HG03342 (cell line): ENCODE measurements around the gene MAGOHB.
"Not testable (repeated sequence)": the region's sequence is repeated elsewhere in the genome, so short reads cannot be mapped to it uniquely, and the experiment has no call there.

ENCODE experiments used
- ATAC-seq: cut with Tn5 transposase; IDR thresholded peaks from one replicate; pipeline ENCODE4 v1.9.1; 2021; ENCODE audit warnings: mild to moderate bottlenecking, moderate library complexity; ENCODE audit not compliant: unreplicated experiment

The MAGOHB gene

GRCh38 chr12:10612984-10613348 is 443 bp downstream of the MAGOHB start:
- ATAC-seq, result peak; percentile 4

DNA sequence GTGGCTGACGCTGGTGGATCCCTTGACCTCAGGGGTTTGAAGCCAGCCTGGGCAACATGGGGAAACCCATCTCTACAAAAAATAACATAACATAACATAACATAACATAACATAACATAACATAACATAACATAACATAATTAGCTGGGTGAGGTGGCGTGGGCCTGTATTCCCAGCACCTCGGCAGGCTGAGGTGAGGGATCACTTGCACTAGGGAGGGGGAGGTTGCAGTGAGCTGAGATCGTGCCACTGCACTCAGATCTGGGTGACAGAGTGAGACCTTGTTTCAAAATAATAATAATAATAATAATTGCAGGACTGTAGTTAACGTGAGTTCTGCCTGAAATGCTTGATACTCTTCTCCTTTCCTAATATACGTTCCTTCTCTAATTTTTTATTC is 1.3 kb downstream of the MAGOHB start:
- ATAC-seq, result no peak

- not testable (repeated sequence) for ATAC-seq
Observed at GRCh38 chr12:10611258-10611657, 2.2 kb downstream of the MAGOHB start.

DNA sequence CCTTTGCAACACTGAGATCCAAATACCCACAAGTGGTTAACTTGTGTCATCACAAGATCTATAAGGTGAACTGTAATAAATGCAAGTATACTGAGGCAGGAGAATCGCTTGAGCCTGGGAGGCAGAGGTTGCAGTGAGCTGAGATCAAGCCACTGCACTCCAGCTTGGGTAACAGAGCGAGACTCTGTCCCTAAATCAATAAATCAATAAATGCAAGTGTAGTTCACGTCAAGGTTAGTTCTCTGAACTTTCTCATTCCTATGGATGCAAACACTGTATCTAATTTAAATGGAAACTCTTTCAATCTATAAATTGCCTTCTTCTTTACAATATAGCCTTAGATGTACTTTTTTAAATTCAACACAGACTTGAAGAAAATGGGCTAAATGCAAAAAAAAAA is 3.2 kb downstream of the MAGOHB start:
- no peak for ATAC-seq

- no peak for ATAC-seq
Observed at GRCh38 chr12:10607885-10608458, 5.4 kb downstream of the MAGOHB start.

DNA sequence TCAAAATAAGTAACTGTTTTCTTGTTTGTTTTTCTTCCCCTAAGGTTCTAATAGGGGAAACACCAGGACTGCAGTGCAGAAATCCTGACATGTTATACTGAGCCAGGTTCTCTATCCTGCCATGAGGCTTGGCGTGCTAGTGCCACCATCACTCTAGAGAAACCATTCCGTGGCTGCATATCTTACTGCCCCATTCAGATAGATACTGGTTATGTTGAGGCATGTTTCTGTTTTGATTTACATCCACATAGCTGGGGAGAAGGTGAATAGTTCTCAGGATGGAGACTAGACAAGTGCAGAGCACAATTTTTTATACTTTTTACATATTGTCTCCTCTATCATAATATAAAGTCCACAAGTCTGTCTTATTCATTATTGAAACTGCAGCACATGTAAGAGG is 11.5 kb downstream of the MAGOHB start:
- no peak for ATAC-seq

DNA sequence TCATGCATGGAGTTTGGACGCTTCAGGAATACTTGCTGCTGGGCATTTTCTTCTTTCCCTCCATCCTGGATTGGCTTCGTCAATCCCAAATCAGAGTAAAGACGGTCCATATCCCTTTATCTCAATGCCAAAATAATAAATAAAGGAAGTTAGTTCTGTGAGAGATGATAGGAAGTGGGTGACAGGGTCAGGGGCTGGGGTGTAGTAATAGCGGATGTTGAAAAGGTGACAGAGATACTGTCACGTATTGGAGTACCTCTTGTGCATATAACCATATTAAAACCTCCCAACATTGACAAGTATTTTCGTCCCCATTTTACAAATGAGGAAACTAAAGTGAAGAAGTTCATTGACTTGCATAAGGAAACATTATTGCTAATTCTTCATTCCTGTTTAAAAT is 12.4 kb downstream of the MAGOHB start:
- ATAC-seq, result no peak

- ATAC-seq, result no peak
Observed at GRCh38 chr12:10595881-10596280, 17.5 kb downstream of the MAGOHB start.

DNA sequence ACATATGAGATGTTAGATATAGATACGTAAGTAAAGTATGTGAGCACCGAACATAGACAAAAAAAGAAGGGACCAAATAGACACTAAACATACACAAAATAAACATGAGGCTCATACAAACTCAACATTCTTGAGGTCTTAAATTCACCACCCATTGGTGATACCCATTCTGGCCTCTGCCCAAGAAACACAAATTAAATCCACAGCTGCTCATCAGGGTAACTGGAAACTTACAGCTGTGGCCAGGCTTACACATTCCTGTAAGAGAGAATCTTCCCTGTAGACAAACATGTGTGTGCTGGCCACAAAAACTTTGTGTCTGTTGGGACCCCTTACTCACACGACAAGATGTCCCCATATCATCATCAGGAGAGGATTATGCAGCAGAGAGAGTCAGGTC is 22.4 kb downstream of the MAGOHB start:
- no peak for ATAC-seq

- no peak for ATAC-seq
Observed at GRCh38 chr12:10584415-10584814, 29.0 kb downstream of the MAGOHB start.

- no peak for ATAC-seq
Observed at GRCh38 chr12:10582704-10583103, 30.7 kb downstream of the MAGOHB start.

DNA sequence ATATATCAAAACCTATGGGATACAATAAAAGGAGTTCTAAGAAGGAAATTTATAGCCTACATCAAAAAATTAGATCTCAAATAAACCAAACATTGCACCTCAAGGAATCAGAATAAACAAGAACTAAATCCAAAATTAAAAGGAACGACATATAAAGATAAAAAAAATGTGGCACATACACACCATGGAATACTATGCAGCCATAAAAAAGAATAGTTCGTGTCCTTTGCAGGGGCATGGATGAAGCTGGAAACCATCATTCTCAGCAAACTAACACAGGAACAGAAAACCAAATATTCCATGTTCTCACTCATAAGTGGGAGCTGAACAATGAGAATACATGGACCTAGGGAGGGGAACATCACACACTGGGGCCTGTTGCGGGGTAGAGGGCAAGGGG is 31.3 kb downstream of the MAGOHB start:
- not testable (repeated sequence) for ATAC-seq

GRCh38 chr12:10574307-10574706 is 39.1 kb downstream of the MAGOHB start:
- no peak for ATAC-seq

DNA sequence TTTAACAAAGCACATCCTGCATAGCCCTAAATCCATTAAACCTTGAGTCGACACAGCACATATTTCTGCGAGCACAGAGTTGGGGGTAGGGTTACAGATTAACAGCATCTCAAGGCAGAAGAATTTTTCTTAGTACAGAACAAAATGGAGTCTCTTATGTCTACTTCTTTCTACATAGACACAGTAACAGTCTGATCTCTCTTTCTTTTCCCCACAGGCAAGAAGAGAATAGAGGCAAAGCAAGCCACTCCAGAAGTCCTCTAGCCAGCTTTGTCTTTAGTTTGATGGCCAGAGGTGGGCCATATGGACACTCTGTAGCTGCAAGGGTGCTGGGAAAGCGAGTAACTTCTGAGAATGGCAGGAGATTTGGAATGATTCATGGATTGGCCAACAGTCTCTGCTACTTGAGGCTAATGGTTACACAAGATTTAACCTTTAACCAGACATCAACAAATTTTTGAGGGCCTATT is 41.4 kb downstream of the MAGOHB start:
- not testable (repeated sequence) for ATAC-seq

DNA sequence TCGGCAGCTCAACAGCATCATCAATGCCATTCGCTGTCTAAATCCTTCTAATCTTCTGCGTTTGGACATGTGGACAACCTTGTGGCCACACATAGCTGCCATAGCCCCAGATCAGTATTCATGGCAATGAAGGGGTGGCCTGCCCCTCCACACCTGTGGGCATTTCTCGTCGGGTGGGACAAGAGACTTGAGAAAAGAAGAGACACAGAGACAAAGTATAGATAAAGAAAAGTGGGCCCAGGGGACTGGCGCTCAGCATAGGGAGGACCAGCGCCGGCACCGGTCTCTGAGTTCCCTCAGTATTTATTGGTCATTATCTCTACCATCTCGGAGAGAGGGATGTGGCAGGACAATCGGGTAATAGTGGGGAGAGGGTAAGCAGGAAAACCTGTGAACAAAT is 42.3 kb downstream of the MAGOHB start:
- no peak for ATAC-seq

DNA sequence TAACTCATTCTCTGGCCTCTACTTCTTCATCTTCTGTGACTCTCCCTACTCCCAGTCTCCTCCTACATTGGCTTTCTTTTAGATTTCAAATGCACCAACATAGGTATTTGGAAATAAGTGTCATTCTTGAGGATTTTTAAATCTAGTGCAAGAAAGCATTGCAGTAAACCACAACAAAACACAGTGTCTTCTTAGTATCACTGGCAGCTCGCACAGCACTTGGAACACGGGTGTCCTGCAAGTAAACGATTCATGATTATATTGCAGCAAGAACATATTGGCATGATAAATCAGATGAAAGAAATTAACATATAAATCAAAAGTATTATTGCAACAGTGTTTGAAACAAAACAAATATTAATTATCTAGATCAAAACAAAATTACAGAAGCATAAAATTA is 45.6 kb downstream of the MAGOHB start:
- ATAC-seq, result no peak

DNA sequence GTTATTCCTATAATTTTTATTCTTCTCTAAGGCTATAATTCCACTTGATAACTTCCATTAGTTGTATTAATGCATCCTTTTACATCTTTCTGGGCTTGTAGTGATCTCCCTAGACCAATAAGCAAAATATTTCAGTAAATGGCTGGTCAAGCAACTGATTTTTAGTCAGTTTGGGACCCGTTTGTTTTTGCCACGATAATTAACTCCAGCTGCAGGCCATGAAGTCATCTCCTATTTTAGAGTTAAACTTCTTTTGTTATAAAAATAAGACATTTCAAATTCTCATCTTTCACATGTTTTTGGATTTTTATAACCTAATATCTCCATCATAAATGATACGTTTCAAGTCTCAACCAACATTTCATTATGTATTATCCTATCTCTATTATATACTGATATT is 49.4 kb downstream of the MAGOHB start:
- ATAC-seq, result no peak

DNA sequence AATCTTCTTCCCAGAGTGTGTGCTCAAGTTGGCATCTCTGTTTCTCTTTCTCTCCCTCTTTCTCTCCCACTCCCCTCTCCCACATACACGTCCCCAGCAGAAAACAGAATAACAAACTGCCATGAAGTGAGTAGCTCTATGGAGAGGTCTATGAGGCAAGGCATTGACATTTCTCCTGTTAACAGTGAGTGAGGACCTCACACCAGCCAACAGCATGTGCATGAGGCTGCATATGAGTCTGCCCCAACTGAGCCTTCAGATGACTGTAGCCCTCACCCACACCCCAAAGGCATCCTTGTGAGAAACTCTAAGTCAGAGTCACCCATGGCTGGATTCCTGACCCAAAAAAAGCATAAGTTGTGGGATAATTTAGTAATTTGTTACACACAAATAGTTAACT is 50.4 kb downstream of the MAGOHB start:
- ATAC-seq, result no peak

DNA sequence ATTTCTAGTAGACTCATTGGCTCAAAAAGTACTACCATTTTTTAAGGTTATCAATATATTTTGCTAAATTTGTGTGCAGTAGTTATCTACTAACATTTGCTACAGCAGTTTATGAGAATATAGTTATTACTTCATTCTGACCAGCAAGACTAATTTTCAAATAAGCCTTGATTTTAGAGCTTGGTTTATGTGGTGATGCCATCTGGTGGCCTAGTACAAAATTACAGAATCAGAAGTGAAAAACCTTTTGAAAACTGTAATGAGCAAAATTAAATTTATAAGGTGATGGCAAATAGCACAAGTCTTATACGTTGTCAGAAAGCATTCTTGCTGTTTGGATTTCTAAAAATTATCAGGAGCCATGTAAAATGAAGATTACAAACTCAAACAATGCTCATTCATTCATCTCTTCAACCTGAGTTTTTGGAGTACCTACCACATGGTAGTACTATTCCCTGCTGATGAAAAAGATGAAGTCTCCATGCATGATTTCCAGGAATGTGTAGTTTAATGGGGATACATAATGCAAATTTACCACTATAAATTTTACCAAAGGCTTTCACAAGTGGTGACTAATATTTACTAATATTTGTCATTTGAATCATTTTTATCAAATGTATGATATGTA is 51.0 kb downstream of the MAGOHB start:
- no peak for ATAC-seq

DNA sequence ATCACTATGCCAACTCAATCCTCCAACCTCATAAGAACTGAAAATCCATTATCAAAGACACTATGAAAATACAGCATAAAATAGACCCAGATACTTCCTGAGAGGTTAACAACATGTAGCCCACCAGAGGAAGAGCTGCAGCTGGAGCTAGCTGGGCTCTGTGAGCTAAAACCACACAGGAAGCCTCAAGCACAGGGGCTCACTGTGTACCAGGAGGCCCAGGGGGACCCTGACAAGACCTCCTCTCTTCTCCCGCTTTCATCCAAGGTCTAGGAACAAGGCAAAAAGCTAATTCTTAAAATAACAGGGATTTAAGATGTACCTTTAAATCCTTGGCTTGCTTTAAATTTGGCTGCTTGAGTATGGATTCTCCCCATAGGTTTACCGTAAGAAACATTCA is 54.2 kb downstream of the MAGOHB start:
- ATAC-seq, result no peak

- no peak for ATAC-seq
Observed at GRCh38 chr12:10558789-10559188, 54.6 kb downstream of the MAGOHB start.

DNA sequence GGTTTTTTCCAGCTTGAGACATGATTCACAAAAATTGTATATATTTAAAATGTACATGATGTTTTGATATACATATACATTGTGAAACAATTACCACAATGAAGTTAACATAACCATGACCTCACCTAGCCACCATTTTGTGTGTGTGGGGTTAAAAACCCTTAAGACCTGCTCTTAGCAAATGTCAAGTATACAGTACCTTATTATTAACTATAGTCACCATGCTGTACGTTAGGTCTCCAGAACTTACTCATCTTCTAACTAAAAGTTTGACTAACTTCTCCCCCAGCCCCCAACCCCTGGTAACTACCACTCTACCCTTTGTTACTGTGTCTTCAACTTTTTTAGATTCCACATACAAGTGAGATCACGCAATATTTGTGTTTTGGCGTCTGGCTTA is 55.1 kb downstream of the MAGOHB start:
- no peak for ATAC-seq

GRCh38 chr12:10557766-10558165 is 55.6 kb downstream of the MAGOHB start:
- ATAC-seq, result no peak
